ENCODE results near the gene SOD3.

Gene SOD3

DNA sequence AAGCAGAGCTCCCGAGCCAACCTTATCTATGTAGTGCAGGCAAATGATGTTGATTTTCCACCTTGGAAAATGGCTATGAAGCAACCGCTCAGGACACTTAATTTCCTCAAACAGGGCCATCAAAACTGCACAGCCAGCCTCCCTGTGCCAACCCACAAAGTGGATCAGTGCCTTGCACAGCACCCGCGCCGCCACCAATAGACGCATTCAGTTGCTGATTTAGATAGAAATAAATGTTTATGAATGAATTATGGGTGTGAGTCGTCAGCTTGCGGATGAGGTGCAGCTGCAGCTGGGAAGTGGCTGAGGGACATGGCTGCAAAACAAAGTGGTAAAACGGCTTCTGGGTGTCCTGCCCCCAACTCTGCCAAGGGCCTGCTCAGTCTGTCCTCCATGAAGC is 47.0 kb downstream of the SOD3 start:
- Histone ChIP-seq H3K79me1 (ENCODE audit: low read length) (no peaks in the 10 kb centered on the region), H3K4me2 (ENCODE audit: low read length) (no peak overlapping the region), H2AK5ac (ENCODE audit: low read length) (no peak overlapping the region), H4K12ac (ENCODE audit: low read depth, low read length) (no peak overlapping the region), H3K27me3 (ENCODE audit: insufficient read depth, low read length) (no peaks in the 10 kb centered on the region), H2BK5ac (ENCODE audit: low read depth, low read length, poor library complexity) (no peak overlapping the region), H2BK12ac (ENCODE audit: low read length) (no peak overlapping the region), H3K27ac (ENCODE audit: low read depth, low read length) (no peak overlapping the region), H3K14ac (ENCODE audit: low read length) (no peak overlapping the region), H3K9ac (ENCODE audit: low read length) (no peak overlapping the region), H3K4me3 (ENCODE audit: low read depth, low read length) (no peak overlapping the region), H3K9me3 (ENCODE audit: insufficient read depth, low read depth, low read length) (peaks cover 3% of the 10 kb centered on the region), H3K23ac (ENCODE audit: low read length) (no peak overlapping the region), H2AFZ (ENCODE audit: insufficient read depth, low read length, poor library complexity) (no peak overlapping the region), H3K79me2 (ENCODE audit: control insufficient read depth, insufficient read depth, low read length, poor library complexity) (no peaks in the 10 kb centered on the region), H3K4me1 (ENCODE audit: control insufficient read depth in 1 of 2, insufficient read depth in 2 of 2, low read length in 2 of 2) (peaks cover 0 to 2% of the 10 kb centered on the region in 2 experiments), H4K91ac (ENCODE audit: low read depth, low read length) (no peak overlapping the region), H4K8ac (ENCODE audit: low read depth, low read length) (no peak overlapping the region), H3K18ac (ENCODE audit: low read length) (no peak overlapping the region), H3K36me3 (ENCODE audit: control insufficient read depth in 1 of 2, insufficient read depth in 2 of 2, low read length in 2 of 2) (no peaks in the 10 kb centered on the region), H3K4ac (ENCODE audit: low read depth, low read length) (no peak overlapping the region), H2BK120ac (ENCODE audit: insufficient read depth, low read length, poor library complexity) (no peak overlapping the region)
- no peak for DNase-seq
- WGBS (ENCODE audit: extremely low coverage, insufficient coverage, insufficient read length) = no CpG with 5 or more reads among the region's 9 CpGs

DNA sequence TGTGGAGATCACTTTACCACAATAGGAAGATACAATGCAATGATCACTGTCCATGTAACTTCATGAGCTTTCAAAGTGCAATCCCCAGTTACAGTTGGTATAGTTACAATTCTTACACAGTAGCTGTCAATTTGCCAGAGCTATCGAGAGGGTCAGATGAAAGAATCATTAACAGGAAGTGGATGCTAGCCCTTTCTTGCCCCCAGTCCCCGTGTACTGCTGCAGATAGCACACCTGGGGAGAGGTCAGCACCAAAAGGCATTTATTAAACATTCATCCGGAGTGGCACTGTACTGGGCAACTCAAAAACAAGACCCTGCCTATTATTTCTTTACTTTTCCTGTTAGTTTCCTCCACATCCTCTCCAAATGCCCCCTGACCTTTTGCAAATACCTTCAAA is 47.7 kb downstream of the SOD3 start:
- H3K18ac ChIP-seq (ENCODE audit: low read length) = no peak overlapping the region
- H4K12ac ChIP-seq (ENCODE audit: low read depth, low read length) = no peak overlapping the region
- DNase-seq = no peak
- H3K79me2 ChIP-seq (ENCODE audit: control insufficient read depth, insufficient read depth, low read length, poor library complexity) = no peaks in the 10 kb centered on the region
- no peak overlapping the region for H3K4ac ChIP-seq (ENCODE audit: low read depth, low read length)
- H3K4me2 ChIP-seq (ENCODE audit: low read length) = no peak overlapping the region
- H3K27me3 ChIP-seq (ENCODE audit: insufficient read depth, low read length) = no peaks in the 10 kb centered on the region
- no peak overlapping the region for H3K27ac ChIP-seq (ENCODE audit: low read depth, low read length)
- no peak overlapping the region for H3K4me3 ChIP-seq (ENCODE audit: low read depth, low read length)
- H2BK120ac ChIP-seq (ENCODE audit: insufficient read depth, low read length, poor library complexity) = no peak overlapping the region
- peaks cover 3% of the 10 kb centered on the region for H3K9me3 ChIP-seq (ENCODE audit: insufficient read depth, low read depth, low read length)
- no peaks in the 10 kb centered on the region for H3K36me3 ChIP-seq (ENCODE audit: control insufficient read depth in 1 of 2, insufficient read depth in 2 of 2, low read length in 2 of 2)
- no peak overlapping the region for H2BK5ac ChIP-seq (ENCODE audit: low read depth, low read length, poor library complexity)
- no peak overlapping the region for H4K8ac ChIP-seq (ENCODE audit: low read depth, low read length)
- no peak overlapping the region for H2AFZ ChIP-seq (ENCODE audit: insufficient read depth, low read length, poor library complexity)
- no peak overlapping the region for H2BK12ac ChIP-seq (ENCODE audit: low read length)
- no peaks in the 10 kb centered on the region for H3K79me1 ChIP-seq (ENCODE audit: low read length)
- H3K9ac ChIP-seq (ENCODE audit: low read length) = no peak overlapping the region
- H3K23ac ChIP-seq (ENCODE audit: low read length) = no peak overlapping the region
- whole genome bisulfite sequencing (ENCODE audit: extremely low coverage, insufficient coverage, insufficient read length) = no CpG with 5 or more reads among the region's 3 CpGs
- peaks cover 0 to 2% of the 10 kb centered on the region in 2 experiments for H3K4me1 ChIP-seq (ENCODE audit: control insufficient read depth in 1 of 2, insufficient read depth in 2 of 2, low read length in 2 of 2)
- H4K91ac ChIP-seq (ENCODE audit: low read depth, low read length) = no peak overlapping the region
- no peak overlapping the region for H3K14ac ChIP-seq (ENCODE audit: low read length)
- no peak overlapping the region for H2AK5ac ChIP-seq (ENCODE audit: low read length)

DNA sequence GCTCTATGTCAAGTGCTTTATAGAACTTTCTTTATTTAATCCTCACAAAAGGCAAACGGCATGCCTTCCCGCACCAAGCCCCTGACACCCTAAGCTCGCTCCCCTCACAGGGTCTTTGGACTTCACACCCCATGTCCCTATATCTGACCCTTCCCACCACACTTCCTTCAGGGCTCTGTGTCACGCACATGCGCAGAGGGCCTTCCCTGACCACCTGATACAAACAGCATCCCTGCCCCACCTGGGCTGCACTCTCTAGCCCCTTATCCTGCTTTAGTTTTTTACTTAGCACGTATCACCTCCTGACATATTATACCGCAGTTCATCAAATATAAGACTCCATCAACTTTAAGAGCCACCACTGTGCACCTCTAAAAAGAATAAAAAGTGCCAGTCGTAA is 49.8 kb downstream of the SOD3 start:
- Histone ChIP-seq H3K4ac (ENCODE audit: low read depth, low read length) (no peak overlapping the region), H2BK12ac (ENCODE audit: low read length) (no peak overlapping the region), H2BK5ac (ENCODE audit: low read depth, low read length, poor library complexity) (no peak overlapping the region), H3K79me2 (ENCODE audit: control insufficient read depth, insufficient read depth, low read length, poor library complexity) (no peaks in the 10 kb centered on the region), H3K79me1 (ENCODE audit: low read length) (no peaks in the 10 kb centered on the region), H2AK5ac (ENCODE audit: low read length) (no peak overlapping the region), H4K12ac (ENCODE audit: low read depth, low read length) (no peak overlapping the region), H3K27ac (ENCODE audit: low read depth, low read length) (no peak overlapping the region), H3K18ac (ENCODE audit: low read length) (no peak overlapping the region), H3K4me2 (ENCODE audit: low read length) (no peak overlapping the region), H3K4me3 (ENCODE audit: low read depth, low read length) (no peak overlapping the region), H4K91ac (ENCODE audit: low read depth, low read length) (no peak overlapping the region), H3K14ac (ENCODE audit: low read length) (no peak overlapping the region), H2BK120ac (ENCODE audit: insufficient read depth, low read length, poor library complexity) (no peak overlapping the region), H3K9me3 (ENCODE audit: insufficient read depth, low read depth, low read length) (peaks cover 3% of the 10 kb centered on the region), H3K36me3 (ENCODE audit: control insufficient read depth in 1 of 2, insufficient read depth in 2 of 2, low read length in 2 of 2) (no peaks in the 10 kb centered on the region), H3K27me3 (ENCODE audit: insufficient read depth, low read length) (no peaks in the 10 kb centered on the region), H3K9ac (ENCODE audit: low read length) (no peak overlapping the region), H3K23ac (ENCODE audit: low read length) (no peak overlapping the region), H2AFZ (ENCODE audit: insufficient read depth, low read length, poor library complexity) (no peak overlapping the region), H3K4me1 (ENCODE audit: control insufficient read depth in 1 of 2, insufficient read depth in 2 of 2, low read length in 2 of 2) (peaks cover under 1 to 2% of the 10 kb centered on the region in 2 experiments), H4K8ac (ENCODE audit: low read depth, low read length) (no peak overlapping the region)
- no CpG with 5 or more reads among the region's 8 CpGs for WGBS (ENCODE audit: extremely low coverage, insufficient coverage, insufficient read length)
- no peak for DNase-seq

DNA sequence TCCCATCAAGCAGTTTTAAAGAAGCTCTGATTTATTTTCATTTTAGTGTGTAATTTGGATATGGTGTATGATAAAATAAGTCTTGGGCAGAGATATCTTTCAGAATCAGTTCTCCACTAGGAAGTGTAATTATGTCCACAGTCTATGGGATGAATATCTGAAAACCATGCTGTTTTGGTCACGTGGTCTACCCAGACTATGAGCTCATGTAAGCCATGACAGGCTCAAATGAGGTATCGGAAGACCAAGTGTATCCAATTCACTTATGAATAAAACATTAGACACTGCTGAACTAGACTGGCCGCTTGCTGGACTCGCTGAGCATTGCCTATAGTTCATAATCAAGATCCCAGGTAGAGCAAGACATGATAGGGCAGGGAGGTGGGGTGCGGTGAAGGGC is 50.5 kb downstream of the SOD3 start:
- no CpG with 5 or more reads among the region's 5 CpGs for WGBS (ENCODE audit: extremely low coverage, insufficient coverage, insufficient read length)
- no peak overlapping the region for H3K14ac ChIP-seq (ENCODE audit: low read length)
- H3K9me3 ChIP-seq (ENCODE audit: insufficient read depth, low read depth, low read length) = peaks cover 2% of the 10 kb centered on the region
- no peak overlapping the region for H2AK5ac ChIP-seq (ENCODE audit: low read length)
- H3K4me3 ChIP-seq (ENCODE audit: low read depth, low read length) = no peak overlapping the region
- H3K4ac ChIP-seq (ENCODE audit: low read depth, low read length) = no peak overlapping the region
- no peaks in the 10 kb centered on the region for H3K27me3 ChIP-seq (ENCODE audit: insufficient read depth, low read length)
- no peak overlapping the region for H4K12ac ChIP-seq (ENCODE audit: low read depth, low read length)
- no peak overlapping the region for H2BK120ac ChIP-seq (ENCODE audit: insufficient read depth, low read length, poor library complexity)
- H3K18ac ChIP-seq (ENCODE audit: low read length) = no peak overlapping the region
- peaks cover 1% of the 10 kb centered on the region for H3K79me1 ChIP-seq (ENCODE audit: low read length)
- H3K79me2 ChIP-seq (ENCODE audit: control insufficient read depth, insufficient read depth, low read length, poor library complexity) = no peaks in the 10 kb centered on the region
- H3K36me3 ChIP-seq (ENCODE audit: control insufficient read depth in 1 of 2, insufficient read depth in 2 of 2, low read length in 2 of 2) = no peaks in the 10 kb centered on the region
- peaks cover 4 to 5% of the 10 kb centered on the region in 2 experiments for H3K4me1 ChIP-seq (ENCODE audit: control insufficient read depth in 1 of 2, insufficient read depth in 2 of 2, low read length in 2 of 2)
- no peak overlapping the region for H4K91ac ChIP-seq (ENCODE audit: low read depth, low read length)
- H2BK5ac ChIP-seq (ENCODE audit: low read depth, low read length, poor library complexity) = no peak overlapping the region
- H4K8ac ChIP-seq (ENCODE audit: low read depth, low read length) = no peak overlapping the region
- no peak for DNase-seq
- H3K4me2 ChIP-seq (ENCODE audit: low read length) = no peak overlapping the region
- no peak overlapping the region for H3K23ac ChIP-seq (ENCODE audit: low read length)
- no peak overlapping the region for H2AFZ ChIP-seq (ENCODE audit: insufficient read depth, low read length, poor library complexity)
- no peak overlapping the region for H3K27ac ChIP-seq (ENCODE audit: low read depth, low read length)
- H2BK12ac ChIP-seq (ENCODE audit: low read length) = no peak overlapping the region
- no peak overlapping the region for H3K9ac ChIP-seq (ENCODE audit: low read length)

All from trophoblast cell (in vitro differentiated cells and primary cell).